ENCODE measurements around the gene MYO1B.

Gene MYO1B

DNA sequence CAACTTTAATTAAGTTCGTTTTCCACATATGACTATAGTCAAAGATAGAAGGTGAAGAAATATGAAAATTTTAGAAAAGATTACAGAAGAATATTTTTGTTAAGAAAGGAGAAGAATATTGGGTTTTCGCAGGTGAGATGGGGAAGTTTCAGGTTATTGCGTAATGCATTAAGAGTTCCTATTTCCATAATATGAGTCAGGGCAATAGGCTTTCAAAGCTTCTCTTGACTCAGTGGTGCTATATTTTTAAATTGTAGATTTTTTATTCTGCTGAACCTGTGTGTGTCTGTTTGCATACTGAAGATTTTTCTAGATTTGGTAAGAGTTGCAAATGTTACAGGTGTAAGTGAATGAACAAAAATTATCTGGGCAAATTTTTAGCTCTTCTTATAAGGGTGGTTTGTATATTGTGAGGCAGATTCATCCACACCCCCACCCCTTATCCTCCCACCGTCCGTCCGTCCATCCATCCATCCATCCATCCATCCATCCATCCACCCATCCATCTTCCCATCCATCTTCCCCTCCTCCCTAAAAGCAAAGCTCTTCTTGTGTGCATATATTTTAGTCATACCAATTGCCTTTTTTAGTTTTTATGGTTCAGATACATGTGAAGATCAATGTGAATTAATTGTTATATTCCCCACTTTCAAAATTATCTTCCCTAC is 69.6 kb downstream of the MYO1B start:
- no peak overlapping the region for H3K27ac ChIP-seq
- TF ChIP-seq ZFX (IDR thresholded peaks at IDR 0.05): no peak
- TF ChIP-seq, protein P1, sequence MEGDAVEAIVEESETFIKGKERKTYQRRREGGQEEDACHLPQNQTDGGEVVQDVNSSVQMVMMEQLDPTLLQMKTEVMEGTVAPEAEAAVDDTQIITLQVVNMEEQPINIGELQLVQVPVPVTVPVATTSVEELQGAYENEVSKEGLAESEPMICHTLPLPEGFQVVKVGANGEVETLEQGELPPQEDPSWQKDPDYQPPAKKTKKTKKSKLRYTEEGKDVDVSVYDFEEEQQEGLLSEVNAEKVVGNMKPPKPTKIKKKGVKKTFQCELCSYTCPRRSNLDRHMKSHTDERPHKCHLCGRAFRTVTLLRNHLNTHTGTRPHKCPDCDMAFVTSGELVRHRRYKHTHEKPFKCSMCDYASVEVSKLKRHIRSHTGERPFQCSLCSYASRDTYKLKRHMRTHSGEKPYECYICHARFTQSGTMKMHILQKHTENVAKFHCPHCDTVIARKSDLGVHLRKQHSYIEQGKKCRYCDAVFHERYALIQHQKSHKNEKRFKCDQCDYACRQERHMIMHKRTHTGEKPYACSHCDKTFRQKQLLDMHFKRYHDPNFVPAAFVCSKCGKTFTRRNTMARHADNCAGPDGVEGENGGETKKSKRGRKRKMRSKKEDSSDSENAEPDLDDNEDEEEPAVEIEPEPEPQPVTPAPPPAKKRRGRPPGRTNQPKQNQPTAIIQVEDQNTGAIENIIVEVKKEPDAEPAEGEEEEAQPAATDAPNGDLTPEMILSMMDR (conservative IDR thresholded peaks at IDR 0.05): no peak

DNA sequence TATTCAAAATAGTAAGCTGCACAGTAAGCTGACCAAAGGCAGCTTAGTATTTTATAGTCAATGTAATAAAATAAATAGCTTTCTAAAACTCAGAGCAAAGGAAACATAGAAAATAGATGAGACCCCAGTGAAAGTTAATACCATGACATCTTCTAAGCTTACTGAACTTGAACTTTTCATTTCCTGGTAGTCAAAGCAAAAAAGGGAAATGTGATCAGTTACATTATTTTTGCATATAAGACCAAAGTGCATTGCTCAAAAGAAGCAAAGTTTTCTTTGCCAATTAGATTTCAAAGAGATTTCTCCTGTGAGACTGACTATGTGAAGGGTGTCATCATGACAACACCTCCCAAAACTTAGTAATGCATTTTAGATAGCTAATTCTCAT is 70.2 kb downstream of the MYO1B start:
- TF ChIP-seq, protein P1 (conservative IDR thresholded peaks at IDR 0.05): no peak
- no peak for TF ChIP-seq ZFX (IDR thresholded peaks at IDR 0.05)
- no peak overlapping the region for H3K27ac ChIP-seq

DNA sequence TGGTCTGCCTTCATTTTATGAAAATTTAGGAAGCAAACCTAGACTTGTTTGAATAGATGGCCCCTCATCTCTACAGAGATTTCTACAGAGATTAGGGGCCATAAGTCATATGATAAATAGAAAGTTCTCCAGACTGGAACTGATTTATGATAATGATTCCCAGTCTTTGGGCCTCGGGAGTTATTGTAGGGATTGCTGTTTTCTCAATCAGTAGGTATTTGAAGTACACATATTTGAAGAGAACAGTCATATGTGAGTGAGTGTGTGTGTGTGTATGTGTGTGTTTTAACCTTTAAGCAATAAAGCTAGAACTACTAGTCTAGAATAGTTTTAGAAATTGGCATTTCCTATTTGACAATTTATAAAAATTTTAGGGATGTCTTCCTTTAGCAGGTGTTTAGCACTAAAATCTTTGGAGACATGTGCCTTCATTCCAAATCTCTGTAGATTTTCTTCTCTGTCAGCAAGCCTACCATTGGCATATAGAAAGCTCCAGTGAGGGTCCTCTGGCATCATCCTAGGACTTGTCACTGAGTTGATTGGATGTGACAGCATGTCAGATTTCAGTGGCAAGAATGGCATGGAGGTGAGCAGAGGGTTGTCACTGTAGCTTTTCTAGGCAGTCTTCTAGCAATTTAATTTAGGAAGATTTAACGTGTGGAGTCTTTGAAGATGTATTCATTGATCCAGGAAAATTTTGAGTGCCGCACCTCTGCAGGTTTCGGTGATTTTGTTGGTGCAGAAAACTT is 71.2 kb downstream of the MYO1B start:
- no peak overlapping the region for H3K27ac ChIP-seq
- no peak for TF ChIP-seq ZFX (IDR thresholded peaks at IDR 0.05)
- TF ChIP-seq, protein P1 (conservative IDR thresholded peaks at IDR 0.05): no peak

DNA sequence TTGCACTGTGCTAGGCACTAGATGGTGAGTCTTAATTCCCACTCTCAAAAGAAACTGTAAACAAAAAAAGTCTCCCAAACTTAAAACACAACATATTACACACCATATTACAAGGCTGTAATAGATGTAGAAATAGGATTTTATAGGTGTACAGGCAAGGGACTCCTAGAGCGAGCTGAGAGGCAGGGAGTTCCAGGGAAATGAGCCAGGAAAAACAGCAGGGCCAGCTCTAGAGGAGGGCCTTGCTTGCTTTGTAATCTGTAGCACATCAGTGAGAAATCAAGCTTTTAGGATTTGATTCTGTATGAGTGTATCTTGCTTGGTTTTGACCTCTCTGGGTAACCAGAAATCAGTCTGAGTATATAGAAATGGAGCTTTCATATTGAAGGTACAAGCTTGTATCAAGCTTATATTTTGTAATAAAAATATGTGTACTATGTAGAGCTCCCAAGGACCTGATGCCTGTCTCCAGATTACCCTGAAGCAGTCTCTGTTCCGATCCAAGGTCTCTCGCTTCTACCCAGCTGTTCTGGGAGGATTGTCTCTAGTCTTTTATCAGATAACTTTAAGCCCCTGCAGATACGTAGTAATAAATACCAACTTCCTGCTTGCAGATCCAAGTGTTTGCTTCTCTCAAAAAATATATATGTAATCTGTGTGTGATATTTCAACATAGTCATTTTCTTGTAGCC is 73.0 kb downstream of the MYO1B start:
- no peak overlapping the region for H3K27ac ChIP-seq
- TF ChIP-seq, protein P1 (conservative IDR thresholded peaks at IDR 0.05): no peak
- TF ChIP-seq ZFX (IDR thresholded peaks at IDR 0.05): no peak

DNA sequence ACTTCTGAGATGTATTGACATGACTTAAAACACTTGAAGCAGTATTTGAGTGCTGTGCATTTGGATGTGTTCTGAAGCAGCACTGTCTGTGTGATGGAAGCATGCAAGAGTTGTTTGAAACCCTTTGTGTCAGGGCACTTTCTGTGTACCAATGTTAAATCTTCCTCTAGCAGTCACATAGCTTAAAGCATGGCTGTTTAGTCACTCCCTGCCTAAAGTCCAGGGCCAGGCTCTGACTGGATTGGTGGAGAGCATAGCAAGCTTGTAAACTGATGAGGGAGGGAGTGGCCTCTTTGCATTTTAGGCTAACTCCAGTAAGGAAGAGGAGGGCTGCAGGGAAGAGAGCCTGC is 73.5 kb downstream of the MYO1B start:
- TF ChIP-seq ZFX (IDR thresholded peaks at IDR 0.05): no peak
- TF ChIP-seq, protein P1 (conservative IDR thresholded peaks at IDR 0.05): no peak
- no peak overlapping the region for H3K27ac ChIP-seq

DNA sequence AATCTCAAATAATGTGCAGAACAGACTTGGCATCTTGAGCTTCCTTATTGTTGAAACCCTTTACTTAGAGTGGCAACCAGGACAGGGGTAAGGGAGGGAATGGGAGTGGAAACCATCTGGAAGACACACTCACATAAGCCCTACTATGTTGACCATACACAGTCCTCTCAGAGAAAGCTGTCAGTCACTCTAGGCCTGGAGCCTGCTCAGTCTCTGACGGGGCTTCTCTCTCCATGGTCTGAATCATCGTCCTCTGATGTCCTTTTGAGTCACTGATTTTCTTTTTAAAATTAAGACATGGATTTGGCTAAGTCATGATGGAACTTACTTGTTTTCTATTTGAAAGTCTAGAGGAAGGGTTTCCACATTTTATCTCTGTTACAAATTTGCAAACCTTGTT is 74.0 kb downstream of the MYO1B start:
- H3K27ac ChIP-seq: no peak overlapping the region

More for the DNA sequence above, 74.0 kb downstream of the MYO1B start:
- no peak for TF ChIP-seq ZFX (IDR thresholded peaks at IDR 0.05)
- TF ChIP-seq, protein P1 (conservative IDR thresholded peaks at IDR 0.05): no peak
